Measurements from ENCODE around the gene PRELID2. TPM values are rescaled to one million over a fixed set of nuclear protein-coding genes. Genes with fewer than 3 reads are reported as not detected.

PRELID2 gene
- total RNA-seq, 3 donors from 2014 or later = 60.0 to 151 (median 77.9) TPM

GRCh38 chr5:145793574-145793973 is 41.6 kb downstream of the PRELID2 start:
- no peak for TF ChIP-seq CTCF (IDR thresholded peaks at IDR 0.05)
- Histone ChIP-seq H3K4me1 (ENCODE audit: low read depth) (no peaks in the 10 kb centered on the region), H3K36me3 (ENCODE audit: low read depth) (no peaks in the 10 kb centered on the region), H3K9me3 (no peaks in the 10 kb centered on the region), H3K4me3 (no peak overlapping the region)
- ATAC-seq (no peak), DNase-seq (no peak)
- intact Hi-C loops (cut with DNase I, micrococcal nuclease) = no loop called here

GRCh38 chr5:145792840-145793239 is 42.3 kb downstream of the PRELID2 start:
- H3K9me3 ChIP-seq = no peaks in the 10 kb centered on the region
- DNase-seq = no peak
- no peak for ATAC-seq
- H3K4me3 ChIP-seq = no peak overlapping the region
- intact Hi-C loops (cut with DNase I, micrococcal nuclease) = no loop called here
- no peaks in the 10 kb centered on the region for H3K4me1 ChIP-seq (ENCODE audit: low read depth)
- no peaks in the 10 kb centered on the region for H3K36me3 ChIP-seq (ENCODE audit: low read depth)
- TF ChIP-seq CTCF (IDR thresholded peaks at IDR 0.05) = no peak

GRCh38 chr5:145791866-145792265 is 43.3 kb downstream of the PRELID2 start:
- H3K9me3 ChIP-seq = no peaks in the 10 kb centered on the region
- intact Hi-C loops (cut with DNase I, micrococcal nuclease) = no loop called here
- no peak for TF ChIP-seq CTCF (IDR thresholded peaks at IDR 0.05)
- no peaks in the 10 kb centered on the region for H3K4me1 ChIP-seq (ENCODE audit: low read depth)
- no peak for ATAC-seq
- DNase-seq = no peak
- H3K4me3 ChIP-seq = no peak overlapping the region
- H3K36me3 ChIP-seq (ENCODE audit: low read depth) = no peaks in the 10 kb centered on the region

- intact Hi-C loops (cut with DNase I, micrococcal nuclease) = no loop called here
- DNase-seq (no peak), ATAC-seq (no peak)
- Histone ChIP-seq H3K36me3 (ENCODE audit: low read depth) (no peaks in the 10 kb centered on the region), H3K4me3 (no peak overlapping the region), H3K9me3 (no peaks in the 10 kb centered on the region), H3K4me1 (ENCODE audit: low read depth) (no peaks in the 10 kb centered on the region)
- TF ChIP-seq CTCF (IDR thresholded peaks at IDR 0.05) = no peak
These were observed 47.1 kb downstream of the PRELID2 start for GRCh38 chr5:145787996-145788395.

GRCh38 chr5:145787507-145787906 is 47.6 kb downstream of the PRELID2 start:
- H3K4me1 ChIP-seq (ENCODE audit: low read depth) = no peaks in the 10 kb centered on the region
- intact Hi-C loops (cut with DNase I, micrococcal nuclease) = no loop called here

More at GRCh38 chr5:145787507-145787906, 47.6 kb downstream of the PRELID2 start:
- no peak for DNase-seq
- H3K4me3 ChIP-seq = no peak overlapping the region
- no peaks in the 10 kb centered on the region for H3K9me3 ChIP-seq
- ATAC-seq = no peak
- H3K36me3 ChIP-seq (ENCODE audit: low read depth) = no peaks in the 10 kb centered on the region
- TF ChIP-seq CTCF (IDR thresholded peaks at IDR 0.05) = no peak

Data from mucosa of descending colon (tissue), 3 donors.